IPS DF 6.9 (cell line): ENCODE measurements around the gene OGFRL1.

Experiments
- DNase-seq: peaks from one replicate; pipeline ENCODE4 v3.0.0-alpha.2; 2013; ENCODE audit warnings: low read depth, low spot score
- H3K27ac ChIP-seq: one replicate; pipeline ENCODE4 v1.5.1; 2013; ENCODE audit warnings: low read length, control low read depth
- H3K27me3 ChIP-seq: 2 replicates; pipeline ENCODE4 v1.6.1; 2013; ENCODE audit warnings: mild to moderate bottlenecking, low read length; ENCODE audit not compliant: control insufficient read depth, insufficient read depth
- H3K36me3 ChIP-seq: 2 replicates; pipeline ENCODE4 v1.6.1; 2013; ENCODE audit warnings: low read length; ENCODE audit not compliant: control insufficient read depth, insufficient read depth
- H3K4me1 ChIP-seq: 2 replicates; pipeline ENCODE4 v1.6.1; 2013; ENCODE audit warnings: low read length; ENCODE audit not compliant: control insufficient read depth, insufficient read depth
- H3K4me3 ChIP-seq: 2 replicates; pipeline ENCODE4 v1.5.1; 2013; ENCODE audit warnings: mild to moderate bottlenecking, low read length
- H3K9me3 ChIP-seq: 2 replicates; pipeline ENCODE4 v1.6.1; 2013; ENCODE audit warnings: low read length, inconsistent platforms; ENCODE audit not compliant: control insufficient read depth, insufficient read depth
- WGBS: extraction: QIAGEN DNeasy Blood & Tissue Kit; methylation state at CpG from one replicate; pipeline ENCODE4 v1.1.7; 2013; ENCODE audit warnings: mixed read lengths, missing lambda C conversion rate; ENCODE audit not compliant: insufficient read length, insufficient coverage; 5-methylcytosine and 5-hydroxymethylcytosine counted together

The OGFRL1 gene

DNA sequence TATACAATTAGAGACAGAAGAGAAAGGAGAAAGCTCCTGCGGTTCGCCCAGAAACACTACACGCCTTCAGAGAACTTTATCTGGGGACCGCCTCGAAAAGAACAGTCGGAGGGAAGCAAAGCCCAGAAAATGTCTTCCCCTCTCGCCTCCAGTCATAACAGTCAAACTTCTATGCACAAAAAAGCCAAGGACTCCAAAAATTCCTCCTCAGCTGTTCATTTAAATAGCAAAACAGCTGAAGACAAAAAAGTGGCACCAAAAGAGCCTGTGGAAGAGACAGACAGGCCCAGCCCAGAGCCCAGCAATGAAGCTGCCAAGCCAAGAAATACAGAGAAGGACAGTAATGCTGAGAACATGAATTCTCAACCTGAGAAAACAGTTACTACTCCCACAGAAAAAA lies 12.9 kb downstream of the OGFRL1 start:
- H3K9me3 ChIP-seq: no peaks in the 10 kb centered on the region
- no peaks in the 10 kb centered on the region for H3K36me3 ChIP-seq
- H3K27me3 ChIP-seq: no peaks in the 10 kb centered on the region
- no CpG with 5 or more reads among the region's 7 CpGs for WGBS
- no peak overlapping the region for H3K27ac ChIP-seq
- no peak overlapping the region for H3K4me3 ChIP-seq
- DNase-seq: no peak
- H3K4me1 ChIP-seq: no peaks in the 10 kb centered on the region

DNA sequence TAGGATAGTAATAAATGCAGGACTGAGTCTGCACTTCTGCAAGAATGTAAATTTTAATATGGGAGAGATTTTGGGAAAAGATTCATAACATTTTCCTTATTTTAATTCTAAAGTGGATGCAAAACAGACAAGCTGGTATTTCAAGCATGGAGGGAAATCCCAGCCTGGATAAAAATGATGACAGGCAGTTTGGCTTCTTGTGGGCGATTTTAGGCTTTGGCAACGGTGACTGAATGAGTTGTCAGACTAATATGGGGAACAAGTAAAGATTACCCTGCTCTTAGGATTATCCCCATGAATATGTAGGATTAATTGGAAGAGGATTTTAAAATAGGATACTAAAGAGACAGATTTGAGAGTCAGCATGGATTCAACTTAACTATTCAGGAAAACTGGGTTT lies 21.0 kb downstream of the OGFRL1 start:
- no peaks in the 10 kb centered on the region for H3K27me3 ChIP-seq
- no peaks in the 10 kb centered on the region for H3K36me3 ChIP-seq
- DNase-seq: no peak
- H3K27ac ChIP-seq: no peak overlapping the region
- no peaks in the 10 kb centered on the region for H3K9me3 ChIP-seq
- no peak overlapping the region for H3K4me3 ChIP-seq
- no CpG with 5 or more reads among the region's 2 CpGs for WGBS
- no peaks in the 10 kb centered on the region for H3K4me1 ChIP-seq

DNA sequence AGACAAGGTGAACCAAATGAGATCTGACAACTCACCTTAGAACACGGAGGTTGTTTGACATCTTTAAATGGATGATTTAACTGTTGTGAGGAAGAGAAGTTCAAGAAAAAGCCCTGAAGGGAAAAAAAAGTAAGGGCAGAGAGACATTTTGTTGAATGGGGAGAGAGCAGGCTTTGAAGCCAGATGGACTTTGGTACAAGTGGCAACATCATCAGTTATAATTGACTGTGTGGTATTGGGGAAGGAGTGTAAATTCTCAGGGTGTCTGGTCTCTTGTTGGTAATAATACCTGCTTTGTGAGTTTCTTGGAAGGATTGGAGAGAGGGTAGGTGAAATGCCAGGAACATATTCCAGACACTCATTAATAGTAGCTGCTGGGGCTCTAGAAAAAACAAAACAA lies 21.6 kb downstream of the OGFRL1 start:
- no peak overlapping the region for H3K4me3 ChIP-seq
- H3K27me3 ChIP-seq: no peaks in the 10 kb centered on the region
- no peak for DNase-seq
- no peaks in the 10 kb centered on the region for H3K4me1 ChIP-seq
- no CpG with 5 or more reads among the region's 1 CpG for WGBS
- no peak overlapping the region for H3K27ac ChIP-seq
- H3K36me3 ChIP-seq: no peaks in the 10 kb centered on the region
- H3K9me3 ChIP-seq: no peaks in the 10 kb centered on the region

DNA sequence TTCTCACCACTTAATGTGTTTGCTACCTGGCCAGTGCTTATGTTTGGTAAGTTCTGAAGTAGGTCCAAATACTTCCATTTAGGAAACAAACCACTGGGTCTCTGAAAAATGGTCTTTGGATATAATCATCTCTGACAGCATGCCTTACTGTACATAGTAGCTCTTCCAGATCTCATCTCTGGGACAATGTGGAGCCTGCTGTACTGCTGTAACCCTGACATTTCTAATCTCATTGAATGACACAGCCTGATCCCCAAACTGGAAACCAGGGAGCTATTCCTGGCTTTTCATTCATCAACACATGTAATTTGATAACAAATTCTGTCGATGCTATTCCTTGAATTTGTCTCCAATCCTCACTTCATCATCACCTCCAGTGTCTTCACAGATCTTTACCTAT lies 23.5 kb downstream of the OGFRL1 start:
- Histone ChIP-seq H3K9me3 (no peaks in the 10 kb centered on the region), H3K27me3 (no peaks in the 10 kb centered on the region), H3K27ac (no peak overlapping the region), H3K4me3 (no peak overlapping the region), H3K36me3 (no peaks in the 10 kb centered on the region), H3K4me1 (no peaks in the 10 kb centered on the region)
- DNase-seq: no peak
- no CpG with 5 or more reads among the region's 1 CpG for WGBS

DNA sequence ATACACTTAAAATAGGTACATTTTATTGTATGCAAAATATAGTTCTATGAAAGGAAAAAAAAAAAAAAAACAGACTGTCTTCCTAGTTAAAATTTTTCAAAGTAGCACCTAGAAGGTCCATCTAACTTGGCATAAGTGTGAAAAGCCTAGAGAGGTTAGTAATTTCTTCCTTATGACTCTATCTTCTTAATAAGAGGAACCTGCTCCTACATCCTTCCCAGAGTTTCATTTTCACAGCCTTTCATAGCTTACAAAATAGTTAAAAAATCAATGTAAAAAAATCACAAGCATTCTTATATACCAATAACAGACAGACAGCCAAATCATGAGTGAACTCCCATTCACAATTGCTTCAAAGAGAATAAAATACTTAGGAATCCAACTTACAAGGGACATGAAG lies 28.8 kb downstream of the OGFRL1 start:
- H3K27ac ChIP-seq: no peak overlapping the region
- H3K27me3 ChIP-seq: no peaks in the 10 kb centered on the region
- no peak overlapping the region for H3K4me3 ChIP-seq
- DNase-seq: no peak
- no peaks in the 10 kb centered on the region for H3K9me3 ChIP-seq
- H3K4me1 ChIP-seq: no peaks in the 10 kb centered on the region
- no peaks in the 10 kb centered on the region for H3K36me3 ChIP-seq

DNA sequence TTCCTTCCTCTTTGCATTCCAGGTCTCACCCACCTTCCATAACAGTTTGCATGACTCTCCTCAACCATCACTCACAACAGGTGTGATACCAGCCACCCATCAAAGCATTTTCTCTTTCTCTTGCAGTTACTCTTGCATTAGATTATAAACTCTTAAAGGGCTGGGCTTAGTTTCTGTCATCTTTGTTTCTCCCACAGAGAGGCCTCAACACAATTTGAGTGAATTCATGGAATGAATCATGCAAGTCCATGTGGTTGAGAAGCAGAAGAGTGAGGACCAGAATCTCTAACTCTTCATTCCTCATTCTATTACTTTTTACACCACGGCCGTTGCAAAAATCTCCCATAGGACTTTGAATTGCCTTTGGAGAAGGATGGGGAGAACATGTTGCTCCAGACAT lies 31.4 kb downstream of the OGFRL1 start:
- Histone ChIP-seq H3K27ac (no peak overlapping the region), H3K36me3 (no peaks in the 10 kb centered on the region), H3K27me3 (no peaks in the 10 kb centered on the region), H3K4me1 (no peaks in the 10 kb centered on the region), H3K9me3 (no peaks in the 10 kb centered on the region), H3K4me3 (no peak overlapping the region)
- WGBS: no CpG with 5 or more reads among the region's 2 CpGs
- no peak for DNase-seq

DNA sequence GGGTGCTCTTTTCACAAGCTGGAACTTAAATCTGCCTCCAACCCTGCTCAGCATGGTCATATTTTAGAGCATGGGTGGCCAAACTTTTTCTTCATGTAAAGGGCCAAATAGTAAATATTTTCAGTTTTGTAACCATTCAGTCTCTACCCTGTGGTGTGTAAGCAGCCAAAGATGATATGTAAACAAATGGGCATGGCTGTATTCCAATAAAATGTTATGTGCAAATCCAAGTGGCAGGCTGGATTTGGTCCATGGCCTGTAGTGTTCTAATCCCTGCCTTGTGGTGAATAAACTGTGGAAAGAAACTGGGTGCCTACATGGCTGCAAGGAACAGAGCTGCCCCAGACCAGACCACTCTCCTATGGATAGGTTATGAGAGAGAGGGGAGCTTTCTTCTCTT lies 32.7 kb downstream of the OGFRL1 start:
- H3K4me1 ChIP-seq: no peaks in the 10 kb centered on the region
- H3K9me3 ChIP-seq: no peaks in the 10 kb centered on the region
- no peaks in the 10 kb centered on the region for H3K36me3 ChIP-seq
- no peak overlapping the region for H3K27ac ChIP-seq
- no peaks in the 10 kb centered on the region for H3K27me3 ChIP-seq
- no peak for DNase-seq
- H3K4me3 ChIP-seq: no peak overlapping the region

DNA sequence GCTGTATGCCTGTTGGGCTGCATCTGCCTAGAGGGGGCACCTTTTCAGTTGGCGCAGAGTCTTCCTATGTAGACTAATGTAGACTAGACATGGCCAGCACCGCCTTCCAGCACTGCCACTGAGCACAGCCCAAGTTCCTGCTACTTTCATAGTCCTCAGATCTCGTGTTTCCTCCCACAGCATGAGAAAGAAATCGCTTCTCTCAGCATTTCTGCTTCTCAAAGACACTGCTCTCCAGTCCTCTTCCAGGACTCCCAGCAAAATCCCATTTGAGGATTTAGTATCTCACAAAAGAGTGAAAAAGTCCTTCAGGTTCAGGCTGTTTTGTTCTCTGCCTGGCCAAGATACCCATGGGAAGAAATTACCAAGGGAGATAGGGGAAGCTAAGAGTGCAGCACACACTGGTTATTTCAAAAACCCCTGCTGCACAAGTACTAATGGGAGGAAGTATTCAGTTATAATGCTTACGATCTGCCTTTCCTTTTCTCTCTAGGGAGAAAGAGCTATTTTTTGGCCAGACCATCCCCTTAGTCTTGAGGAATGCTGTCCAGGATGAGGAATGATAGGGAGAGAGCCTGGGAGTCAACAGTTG lies 35.7 kb downstream of the OGFRL1 start:
- H3K9me3 ChIP-seq: no peaks in the 10 kb centered on the region
- no peaks in the 10 kb centered on the region for H3K4me1 ChIP-seq
- no CpG with 5 or more reads among the region's 5 CpGs for WGBS
- no peak for DNase-seq
- H3K27me3 ChIP-seq: no peaks in the 10 kb centered on the region
- H3K36me3 ChIP-seq: no peaks in the 10 kb centered on the region
- no peak overlapping the region for H3K27ac ChIP-seq
- H3K4me3 ChIP-seq: no peak overlapping the region

DNA sequence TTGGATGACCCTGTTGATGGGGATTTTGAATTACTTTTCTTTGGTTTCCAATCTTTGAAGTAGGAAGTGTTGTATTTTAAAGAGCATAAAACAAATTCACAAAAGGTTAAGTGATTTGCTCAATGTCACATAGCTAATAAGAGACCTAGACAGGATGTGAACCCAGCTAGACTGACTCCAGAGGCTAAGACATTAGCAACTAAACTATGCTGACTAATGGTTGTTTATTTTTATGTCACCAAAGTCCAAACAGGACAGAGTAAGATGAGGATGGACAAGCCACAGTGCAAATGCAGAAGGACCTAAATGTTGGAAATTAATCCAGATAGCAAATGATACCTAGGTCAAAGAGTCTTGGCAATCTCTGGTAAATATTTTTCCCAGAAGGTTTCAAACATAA lies 38.0 kb downstream of the OGFRL1 start:
- Histone ChIP-seq H3K27ac (no peak overlapping the region), H3K27me3 (no peaks in the 10 kb centered on the region), H3K4me1 (no peaks in the 10 kb centered on the region), H3K9me3 (no peaks in the 10 kb centered on the region), H3K4me3 (no peak overlapping the region), H3K36me3 (no peaks in the 10 kb centered on the region)
- no peak for DNase-seq

DNA sequence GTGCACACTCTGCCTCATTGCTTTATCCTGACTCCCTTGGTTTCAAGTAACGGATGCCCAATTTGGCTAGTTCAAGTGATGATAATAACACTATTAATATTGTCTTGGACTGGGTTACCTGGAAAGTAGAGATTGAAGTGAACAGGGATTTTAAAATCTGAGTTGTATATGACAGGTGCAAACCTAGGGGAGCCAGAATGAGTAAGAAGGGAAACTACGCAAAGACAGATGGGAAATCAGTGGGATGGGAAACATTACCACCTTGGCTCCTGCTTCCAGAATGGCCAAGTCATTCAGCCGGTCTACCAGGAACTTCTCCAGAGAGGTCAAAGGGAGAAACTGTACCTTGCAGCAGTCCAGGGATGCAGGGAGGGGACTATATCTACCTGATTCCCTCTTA lies 41.9 kb downstream of the OGFRL1 start:
- Histone ChIP-seq H3K4me3 (no peak overlapping the region), H3K27ac (no peak overlapping the region), H3K36me3 (no peaks in the 10 kb centered on the region), H3K27me3 (no peaks in the 10 kb centered on the region), H3K4me1 (no peaks in the 10 kb centered on the region), H3K9me3 (no peaks in the 10 kb centered on the region)
- WGBS: no CpG with 5 or more reads among the region's 3 CpGs
- DNase-seq: no peak

DNA sequence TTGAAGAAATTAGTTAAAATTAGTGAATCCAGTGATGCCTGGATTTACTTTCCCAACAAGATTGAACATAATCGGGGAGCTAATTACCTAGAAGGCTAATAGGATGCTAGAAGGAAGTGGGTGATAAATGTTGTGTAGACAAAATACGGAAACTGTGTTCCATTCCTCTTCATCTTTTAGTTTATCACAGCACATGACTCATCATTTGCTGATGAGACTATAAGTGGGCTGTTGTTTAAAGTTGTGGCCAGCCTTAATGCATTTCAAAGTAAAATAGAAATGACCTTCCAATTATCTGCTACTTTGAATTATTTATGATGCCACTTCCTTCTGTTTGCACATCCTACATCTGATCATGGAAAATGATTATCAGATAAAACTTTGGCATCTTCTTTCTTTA lies 43.4 kb downstream of the OGFRL1 start:
- WGBS: no CpG with 5 or more reads among the region's 2 CpGs

More for the DNA sequence above, 43.4 kb downstream of the OGFRL1 start:
- no peaks in the 10 kb centered on the region for H3K27me3 ChIP-seq
- H3K4me3 ChIP-seq: no peak overlapping the region
- no peaks in the 10 kb centered on the region for H3K4me1 ChIP-seq
- no peak for DNase-seq
- no peaks in the 10 kb centered on the region for H3K36me3 ChIP-seq
- H3K27ac ChIP-seq: no peak overlapping the region
- H3K9me3 ChIP-seq: no peaks in the 10 kb centered on the region
